AG09309 (cell line): ENCODE measurements around the gene ZNF267.

Experiments used
- DNase-seq: peaks from one replicate; pipeline ENCODE4 v3.0.0-alpha.2; 2010; ENCODE audit warnings: low read depth
- H3K4me3 ChIP-seq: 2 replicates; pipeline ENCODE4 v1.5.1; 2011; ENCODE audit warnings: mild to moderate bottlenecking, low read depth, low read length, moderate library complexity; ENCODE audit not compliant: control insufficient read depth
- TF ChIP-seq, protein P1 (sequence below): IDR thresholded peaks from 2 replicates; pipeline ENCODE4 v1.5.1; 2011; ENCODE audit warnings: mild to moderate bottlenecking, low read depth, low read length, inconsistent platforms; ENCODE audit not compliant: insufficient read depth, control insufficient read depth; ENCODE audit errors: missing control alignments

ZNF267 gene

DNA sequence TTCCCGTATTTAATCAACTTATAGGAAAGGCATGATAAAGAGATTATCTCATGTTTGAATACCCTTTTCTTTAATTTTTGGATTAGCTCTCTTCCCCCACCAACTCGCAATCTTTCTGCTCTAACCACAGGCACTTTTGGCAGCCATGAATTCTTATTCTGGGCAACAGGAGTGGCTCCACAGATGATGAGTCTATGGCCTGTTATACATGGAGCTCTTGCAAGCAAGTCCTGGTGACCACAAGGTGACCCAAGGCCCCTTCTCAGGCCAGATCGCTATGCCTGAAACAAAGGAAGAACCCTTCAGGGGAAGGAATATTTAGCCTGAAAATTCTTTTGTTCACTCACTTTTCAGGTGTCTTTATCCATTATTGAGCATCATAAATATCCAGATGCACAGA is 10.8 kb upstream of the ZNF267 start:
- DNase-seq, result no peak
- TF ChIP-seq, protein P1, sequence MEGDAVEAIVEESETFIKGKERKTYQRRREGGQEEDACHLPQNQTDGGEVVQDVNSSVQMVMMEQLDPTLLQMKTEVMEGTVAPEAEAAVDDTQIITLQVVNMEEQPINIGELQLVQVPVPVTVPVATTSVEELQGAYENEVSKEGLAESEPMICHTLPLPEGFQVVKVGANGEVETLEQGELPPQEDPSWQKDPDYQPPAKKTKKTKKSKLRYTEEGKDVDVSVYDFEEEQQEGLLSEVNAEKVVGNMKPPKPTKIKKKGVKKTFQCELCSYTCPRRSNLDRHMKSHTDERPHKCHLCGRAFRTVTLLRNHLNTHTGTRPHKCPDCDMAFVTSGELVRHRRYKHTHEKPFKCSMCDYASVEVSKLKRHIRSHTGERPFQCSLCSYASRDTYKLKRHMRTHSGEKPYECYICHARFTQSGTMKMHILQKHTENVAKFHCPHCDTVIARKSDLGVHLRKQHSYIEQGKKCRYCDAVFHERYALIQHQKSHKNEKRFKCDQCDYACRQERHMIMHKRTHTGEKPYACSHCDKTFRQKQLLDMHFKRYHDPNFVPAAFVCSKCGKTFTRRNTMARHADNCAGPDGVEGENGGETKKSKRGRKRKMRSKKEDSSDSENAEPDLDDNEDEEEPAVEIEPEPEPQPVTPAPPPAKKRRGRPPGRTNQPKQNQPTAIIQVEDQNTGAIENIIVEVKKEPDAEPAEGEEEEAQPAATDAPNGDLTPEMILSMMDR, result no peak
- H3K4me3 ChIP-seq, result no peak overlapping the region

DNA sequence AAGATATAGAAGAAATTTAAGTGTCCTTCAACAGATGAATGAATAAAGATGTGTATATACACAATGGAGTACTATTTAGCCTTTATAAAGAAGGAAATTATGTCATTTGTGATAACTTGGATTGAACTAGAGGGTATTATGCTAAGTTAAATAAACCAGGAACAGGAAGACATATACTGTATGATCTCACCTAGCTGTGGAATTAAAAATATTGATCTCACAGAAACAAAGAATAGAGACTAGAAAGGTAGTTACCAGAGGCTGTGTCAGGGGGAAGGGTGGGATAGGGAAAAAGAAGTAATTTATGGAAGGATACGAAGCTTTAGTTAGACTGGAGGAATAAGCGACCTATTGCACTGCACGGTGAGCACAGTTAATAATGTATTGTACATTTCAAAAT is 5.4 kb upstream of the ZNF267 start:
- DNase-seq, result no peak
- TF ChIP-seq, protein P1, result no peak
- H3K4me3 ChIP-seq, result no peak overlapping the region

DNA sequence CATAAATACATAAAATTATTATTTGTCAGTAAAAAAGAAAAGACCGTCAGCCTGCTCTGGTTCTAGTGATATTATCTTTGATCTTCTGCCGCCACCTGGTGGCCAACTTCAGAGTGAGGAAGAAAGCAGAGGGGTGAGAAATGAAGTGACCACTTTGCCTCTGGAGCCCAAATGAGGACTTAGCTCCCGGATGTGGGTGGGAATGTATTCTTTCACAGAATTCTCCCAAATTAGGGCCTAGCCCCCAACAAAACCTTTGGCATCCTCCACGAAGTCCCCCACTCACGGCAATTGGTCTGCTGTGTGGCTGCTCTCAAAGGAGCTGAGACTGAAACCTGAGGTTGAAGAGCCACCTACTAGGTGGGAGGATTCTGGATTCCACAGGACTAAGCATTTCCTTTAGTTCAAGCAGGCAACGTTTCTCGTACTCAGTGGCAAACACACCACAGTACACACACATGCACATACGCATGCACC is 4.9 kb upstream of the ZNF267 start:
- TF ChIP-seq, protein P1, result peak; percentile 71
- no peak for DNase-seq
- H3K4me3 ChIP-seq, result peak overlapping the region; percentile 1; the same call in 1 of the 2 replicates

DNA sequence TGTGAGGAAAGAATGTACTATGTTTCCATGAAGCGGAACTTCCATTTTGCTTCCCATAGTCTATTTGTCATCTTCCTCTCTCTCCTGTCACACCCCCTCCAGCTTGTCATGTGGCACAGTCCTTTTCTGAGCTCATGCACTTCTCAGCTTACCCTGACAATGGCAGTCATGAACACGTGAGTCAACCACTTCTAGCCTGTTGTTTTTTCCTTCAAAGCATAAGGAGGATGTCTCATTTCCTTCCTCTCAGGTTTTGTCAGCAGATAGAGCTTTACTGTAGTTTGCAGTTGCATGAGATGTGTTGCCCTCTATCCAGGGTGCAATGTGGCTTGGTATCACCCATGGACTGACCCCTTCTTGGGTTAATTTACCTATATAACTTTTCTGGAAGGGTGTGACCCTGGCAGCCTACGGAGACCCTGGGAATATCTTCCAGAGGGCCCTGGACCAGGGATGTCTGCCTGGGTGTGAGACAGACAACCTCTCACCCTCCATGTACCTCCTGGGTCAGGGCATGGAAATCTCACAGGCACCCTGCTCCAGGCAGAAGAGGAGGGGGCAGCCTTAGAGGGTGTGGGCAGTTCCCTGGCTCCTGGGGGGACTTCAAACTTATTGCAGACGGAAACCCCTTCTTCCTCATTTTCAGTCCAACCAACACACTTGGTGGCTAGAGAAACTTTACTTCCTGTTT is 4.0 kb upstream of the ZNF267 start:
- TF ChIP-seq, protein P1, result no peak
- no peak overlapping the region for H3K4me3 ChIP-seq
- DNase-seq, result peak; percentile 50

DNA sequence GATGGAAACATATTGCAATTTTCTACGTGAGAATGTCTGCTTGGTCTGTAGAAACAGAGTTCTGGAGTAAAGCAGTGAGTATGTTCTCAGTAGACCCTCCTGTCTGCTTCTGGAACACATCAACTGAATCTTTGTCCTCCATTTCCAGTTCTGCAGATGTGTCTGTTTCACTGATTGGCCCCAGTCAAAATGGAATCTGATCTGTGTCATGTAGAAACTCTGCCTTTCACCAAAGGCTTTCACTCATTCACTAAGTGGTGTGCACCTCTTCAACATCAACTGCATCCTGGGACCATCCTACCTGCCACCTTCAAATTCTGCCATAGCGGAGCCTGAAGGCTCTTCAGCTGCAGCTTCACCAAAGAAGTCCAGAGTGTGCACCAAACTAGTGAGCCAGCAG is 2.8 kb upstream of the ZNF267 start:
- TF ChIP-seq, protein P1, result no peak
- no peak overlapping the region for H3K4me3 ChIP-seq
- DNase-seq, result no peak

DNA sequence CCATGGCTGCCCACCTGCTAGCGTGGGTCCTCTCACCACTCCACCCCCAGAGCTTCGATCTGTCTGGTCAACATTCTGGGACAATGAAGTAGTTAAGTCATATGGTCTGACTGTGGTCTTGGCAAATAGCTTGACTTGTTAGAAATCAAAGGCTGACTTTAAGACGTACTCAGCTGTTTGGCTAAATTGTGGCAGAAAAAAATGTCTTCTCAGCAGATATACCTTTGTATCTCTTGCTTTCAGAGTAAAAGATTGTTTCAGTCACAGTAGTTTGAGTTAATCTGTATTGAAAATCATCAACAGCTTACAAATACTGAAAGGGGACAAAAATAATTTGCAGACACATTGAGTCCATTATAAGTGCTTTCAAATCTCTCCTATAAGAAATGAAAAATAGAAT is 2.1 kb upstream of the ZNF267 start:
- DNase-seq, result no peak
- TF ChIP-seq, protein P1, result no peak
- no peak overlapping the region for H3K4me3 ChIP-seq
